Colonic mucosa (tissue), 4 donors: ENCODE measurements around the gene TXNDC8. TPM values are rescaled to one million over a fixed set of nuclear protein-coding genes. Genes with fewer than 3 reads are reported as not detected.

ENCODE experiments used
- DNase-seq: peaks from one replicate; pipeline ENCODE4 v3.0.0-alpha.2; 2020
- H3K27ac ChIP-seq: fragments of 200-600 bp; one replicate; pipeline ENCODE4 v1.8.0; 2021
- H3K27me3 ChIP-seq: fragments of 200-600 bp; one replicate; pipeline ENCODE4 v1.8.0; 2021
- H3K36me3 ChIP-seq: fragments of 200-600 bp; one replicate; pipeline ENCODE4 v1.8.0; 2021
- H3K4me1 ChIP-seq: fragments of 200-600 bp; one replicate; pipeline ENCODE4 v1.8.0; 2021; ENCODE audit warnings: mild to moderate bottlenecking
- H3K4me3 ChIP-seq: fragments of 200-600 bp; one replicate; pipeline ENCODE4 v1.8.0; 2021
- H3K9ac ChIP-seq, 2 donors: one replicate each; pipeline ENCODE4 v1.7.0; 2013; ENCODE audit warnings: control low read depth in 2 of 2, low read depth in 2 of 2, low read length in 2 of 2
- H3K9me3 ChIP-seq: fragments of 200-600 bp; one replicate; pipeline ENCODE4 v1.8.0; 2021
- intact Hi-C: fragments of 100-400 bp; cut with DNase I; formaldehyde crosslinking; loops from one replicate; pipeline ENCODE4 v1.14.1; 2022
- total RNA-seq, 2 donors: library from RNA; stranded (reverse); fragmentation: NEBNext Ultra II Directional in 1 of 2; extraction: Animal tissue kit (Norgen Biotek cat#: 25700) in 1 of 2; gene quantifications; one replicate each; pipeline ENCODE4 v1.2.1, GENCODE V29; 2021
- TF ChIP-seq, protein P1 (sequence below): fragments of 200-600 bp; IDR thresholded peaks from one replicate; pipeline ENCODE4 v1.8.0; 2022; ENCODE audit warnings: antibody characterized with exemption, mild to moderate bottlenecking
- donor health status: healthy.
- donor health status: DM: no; HTN: no; CAD: no.
- donor health status: DM: no; HTN: no; CAD: no.

The TXNDC8 gene
- total RNA-seq, 2 donors from 2014 or later: not detected

DNA sequence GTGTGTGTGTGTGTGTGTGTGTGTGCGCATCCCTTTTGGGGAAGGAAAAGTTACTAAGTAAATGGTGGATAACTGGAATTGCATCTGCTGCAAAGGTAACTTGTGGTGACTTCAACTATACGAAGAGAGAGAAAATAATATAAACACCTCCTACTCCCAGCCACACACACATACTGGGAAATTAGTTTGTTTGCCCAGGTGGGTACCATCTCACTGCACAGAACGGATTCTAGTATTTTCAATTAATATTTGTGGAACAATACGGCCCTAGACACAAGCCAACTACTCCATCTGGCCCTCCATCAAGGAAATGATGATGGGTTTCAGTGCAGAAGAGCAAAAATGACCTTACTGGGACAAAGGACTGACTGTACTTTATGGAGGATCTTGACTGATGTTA is 49.2 kb downstream of the TXNDC8 start:
- DNase-seq: no peak
- Histone ChIP-seq H3K36me3 (no peaks in the 10 kb centered on the region), H3K9me3 (no peaks in the 10 kb centered on the region), H3K4me3 (no peak overlapping the region), H3K4me1 (no peaks in the 10 kb centered on the region), H3K27me3 (no peaks in the 10 kb centered on the region), H3K27ac (no peak overlapping the region), H3K9ac (no peak overlapping the region)
- intact Hi-C loops: no loop called here
- TF ChIP-seq, protein P1, sequence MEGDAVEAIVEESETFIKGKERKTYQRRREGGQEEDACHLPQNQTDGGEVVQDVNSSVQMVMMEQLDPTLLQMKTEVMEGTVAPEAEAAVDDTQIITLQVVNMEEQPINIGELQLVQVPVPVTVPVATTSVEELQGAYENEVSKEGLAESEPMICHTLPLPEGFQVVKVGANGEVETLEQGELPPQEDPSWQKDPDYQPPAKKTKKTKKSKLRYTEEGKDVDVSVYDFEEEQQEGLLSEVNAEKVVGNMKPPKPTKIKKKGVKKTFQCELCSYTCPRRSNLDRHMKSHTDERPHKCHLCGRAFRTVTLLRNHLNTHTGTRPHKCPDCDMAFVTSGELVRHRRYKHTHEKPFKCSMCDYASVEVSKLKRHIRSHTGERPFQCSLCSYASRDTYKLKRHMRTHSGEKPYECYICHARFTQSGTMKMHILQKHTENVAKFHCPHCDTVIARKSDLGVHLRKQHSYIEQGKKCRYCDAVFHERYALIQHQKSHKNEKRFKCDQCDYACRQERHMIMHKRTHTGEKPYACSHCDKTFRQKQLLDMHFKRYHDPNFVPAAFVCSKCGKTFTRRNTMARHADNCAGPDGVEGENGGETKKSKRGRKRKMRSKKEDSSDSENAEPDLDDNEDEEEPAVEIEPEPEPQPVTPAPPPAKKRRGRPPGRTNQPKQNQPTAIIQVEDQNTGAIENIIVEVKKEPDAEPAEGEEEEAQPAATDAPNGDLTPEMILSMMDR: no peak

DNA sequence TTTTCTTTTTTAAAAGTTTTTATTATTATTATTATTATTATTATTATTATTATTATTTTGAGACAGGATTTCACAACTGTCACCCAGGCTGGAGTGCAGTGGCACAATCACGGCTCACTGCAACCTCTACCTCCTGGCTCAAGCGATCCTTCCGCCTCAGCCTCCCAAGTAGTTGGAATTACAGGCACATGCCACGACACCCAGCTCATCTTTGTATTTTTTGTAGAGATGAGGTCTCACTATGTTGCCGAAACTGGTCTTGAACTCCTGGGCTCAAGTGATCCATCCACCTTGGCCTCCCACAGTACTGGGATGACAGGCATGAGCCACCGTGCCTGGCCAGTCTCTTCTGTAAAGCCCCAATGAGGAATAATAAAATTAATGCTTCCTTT is 50.4 kb downstream of the TXNDC8 start:
- Histone ChIP-seq H3K27me3 (no peaks in the 10 kb centered on the region), H3K36me3 (no peaks in the 10 kb centered on the region), H3K27ac (no peak overlapping the region), H3K4me1 (no peaks in the 10 kb centered on the region), H3K9me3 (no peaks in the 10 kb centered on the region), H3K4me3 (no peak overlapping the region), H3K9ac (no peak overlapping the region)
- TF ChIP-seq, protein P1: no peak
- DNase-seq: no peak
- intact Hi-C loops: no loop called here

DNA sequence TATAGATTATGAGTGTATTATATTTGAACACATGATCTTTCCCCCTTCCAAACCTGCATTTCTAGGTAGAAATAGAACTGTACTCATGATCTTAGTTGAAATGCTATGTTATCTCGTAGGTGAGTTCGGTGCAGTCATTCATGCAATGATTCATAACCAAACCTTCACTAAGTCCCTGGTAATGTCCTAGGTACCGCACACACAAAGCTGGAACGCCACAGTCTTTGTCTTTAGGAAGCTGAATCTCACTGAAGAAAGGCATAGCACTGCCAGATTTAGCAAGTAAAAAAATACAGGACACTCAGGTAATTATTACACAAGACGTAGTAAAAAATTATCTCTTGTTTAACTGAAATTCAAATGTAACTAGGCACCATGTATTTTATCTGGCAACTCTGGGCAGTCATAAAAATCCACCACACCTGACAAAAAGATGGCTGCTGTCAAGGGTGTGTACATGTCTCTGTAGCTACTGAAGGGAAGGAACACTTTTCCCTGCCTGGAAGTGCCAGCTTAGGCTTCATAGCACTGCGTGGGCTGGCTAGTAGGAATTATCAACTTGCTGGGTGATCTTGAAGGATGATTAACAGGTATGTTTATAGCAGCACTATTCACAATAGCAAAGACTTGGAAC is 53.3 kb downstream of the TXNDC8 start:
- peak; percentile 52 for DNase-seq
- Histone ChIP-seq H3K4me1 (no peaks in the 10 kb centered on the region), H3K4me3 (no peak overlapping the region), H3K9ac (peak overlapping the region in 1 of 2 donors; percentile 67), H3K27ac (peak overlapping the region; percentile 61), H3K27me3 (no peaks in the 10 kb centered on the region), H3K36me3 (no peaks in the 10 kb centered on the region), H3K9me3 (no peaks in the 10 kb centered on the region)
- intact Hi-C loops: no loop called here
- TF ChIP-seq, protein P1: no peak

DNA sequence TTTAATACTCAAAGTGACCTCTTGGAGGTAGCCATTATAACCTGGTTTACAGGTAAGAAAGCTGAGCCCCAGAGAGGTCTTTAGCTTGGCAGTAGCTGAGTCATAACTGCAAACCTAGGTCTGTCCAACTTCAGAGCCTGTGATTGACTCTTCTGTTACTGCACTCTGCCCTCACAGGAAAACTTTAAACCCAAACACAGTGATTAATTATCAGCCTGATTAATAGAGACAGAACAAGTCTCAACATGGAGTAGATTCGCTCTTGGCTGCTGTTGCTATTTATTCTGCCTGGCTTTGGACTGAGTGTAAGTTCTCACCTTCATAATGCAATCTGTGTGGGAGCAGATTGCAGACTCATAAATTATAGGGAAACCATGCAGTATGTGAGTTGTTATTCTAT is 53.9 kb downstream of the TXNDC8 start:
- peak overlapping the region in 1 of 2 donors; percentile 67 for H3K9ac ChIP-seq
- DNase-seq: no peak
- H3K27me3 ChIP-seq: no peaks in the 10 kb centered on the region
- intact Hi-C loops: no loop called here
- H3K9me3 ChIP-seq: no peaks in the 10 kb centered on the region
- H3K4me1 ChIP-seq: no peaks in the 10 kb centered on the region
- TF ChIP-seq, protein P1: no peak
- peak overlapping the region; percentile 61 for H3K27ac ChIP-seq
- no peaks in the 10 kb centered on the region for H3K36me3 ChIP-seq
- H3K4me3 ChIP-seq: no peak overlapping the region

DNA sequence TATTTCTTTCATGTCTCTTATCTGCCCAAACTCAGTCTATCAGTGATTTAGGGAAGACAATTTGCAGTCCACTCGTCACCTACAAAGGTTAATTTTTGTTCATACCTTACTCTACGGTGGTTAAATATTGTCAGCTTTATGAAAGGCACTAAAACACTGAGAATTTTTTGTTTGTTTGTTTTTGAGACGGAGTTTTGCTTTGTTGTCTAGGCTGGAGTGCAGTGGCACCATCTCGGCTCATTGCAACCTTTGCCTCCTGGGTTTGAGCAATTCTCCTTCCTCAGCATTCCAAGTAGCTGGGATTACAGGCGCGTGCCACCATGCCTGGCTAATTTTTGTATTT is 55.0 kb downstream of the TXNDC8 start:
- no peaks in the 10 kb centered on the region for H3K9me3 ChIP-seq
- H3K36me3 ChIP-seq: no peaks in the 10 kb centered on the region
- H3K9ac ChIP-seq: no peak overlapping the region
- TF ChIP-seq, protein P1: no peak
- no peaks in the 10 kb centered on the region for H3K4me1 ChIP-seq
- DNase-seq: no peak
- H3K27me3 ChIP-seq: no peaks in the 10 kb centered on the region
- H3K27ac ChIP-seq: peak overlapping the region; percentile 61
- intact Hi-C loops: no loop called here
- no peak overlapping the region for H3K4me3 ChIP-seq
